ENCODE data around the gene SPACA4.

Gene SPACA4

GRCh38 chr19:48596679-48597465 lies 9.7 kb upstream of the SPACA4 start:
- no peak for DNase-seq (ENCODE audit: low read depth in 1 of 2, low spot score in 1 of 2)

DNA sequence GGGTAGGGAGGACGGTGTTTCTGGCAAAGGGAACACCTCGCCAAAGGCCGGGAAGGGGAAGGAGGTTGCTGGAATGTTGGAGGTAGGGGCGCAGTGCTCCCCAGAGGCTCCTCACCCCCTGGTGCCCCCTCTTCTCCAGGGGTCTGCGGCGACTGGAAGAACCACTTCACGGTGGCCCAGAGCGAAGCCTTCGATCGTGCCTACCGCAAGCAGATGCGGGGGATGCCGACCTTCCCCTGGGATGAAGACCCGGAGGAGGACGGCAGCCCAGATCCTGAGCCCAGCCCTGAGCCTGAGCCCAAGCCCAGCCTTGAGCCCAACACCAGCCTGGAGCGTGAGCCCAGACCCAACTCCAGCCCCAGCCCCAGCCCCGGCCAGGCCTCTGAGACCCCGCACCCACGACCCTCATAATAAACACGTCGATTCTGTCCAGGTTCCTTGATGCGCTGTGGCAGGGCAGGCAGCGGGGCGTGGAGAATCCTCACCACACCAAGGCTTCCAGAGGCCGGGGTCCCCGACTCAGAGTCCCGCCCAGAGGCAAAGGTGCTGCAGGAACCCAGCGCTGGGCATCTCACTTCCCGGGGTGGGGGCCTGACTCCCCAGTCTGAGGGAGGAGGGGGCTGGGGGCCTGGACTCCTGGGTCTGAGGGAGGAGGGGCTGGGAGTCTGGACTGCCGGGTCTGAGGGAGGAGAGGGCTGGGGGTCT lies 7.4 kb upstream of the SPACA4 start:
- DNase-seq (ENCODE audit: low read depth in 1 of 2, low spot score in 1 of 2): no peak

GRCh38 chr19:48600679-48601417 lies 5.7 kb upstream of the SPACA4 start:
- DNase-seq (ENCODE audit: low read depth in 1 of 2, low spot score in 1 of 2): no peak

GRCh38 chr19:48603001-48603400 lies 3.5 kb upstream of the SPACA4 start:
- no peak for DNase-seq (ENCODE audit: low read depth in 1 of 2, low spot score in 1 of 2)

GRCh38 chr19:48603449-48603848 lies 3.1 kb upstream of the SPACA4 start:
- no peak for DNase-seq (ENCODE audit: low read depth in 1 of 2, low spot score in 1 of 2)

DNA sequence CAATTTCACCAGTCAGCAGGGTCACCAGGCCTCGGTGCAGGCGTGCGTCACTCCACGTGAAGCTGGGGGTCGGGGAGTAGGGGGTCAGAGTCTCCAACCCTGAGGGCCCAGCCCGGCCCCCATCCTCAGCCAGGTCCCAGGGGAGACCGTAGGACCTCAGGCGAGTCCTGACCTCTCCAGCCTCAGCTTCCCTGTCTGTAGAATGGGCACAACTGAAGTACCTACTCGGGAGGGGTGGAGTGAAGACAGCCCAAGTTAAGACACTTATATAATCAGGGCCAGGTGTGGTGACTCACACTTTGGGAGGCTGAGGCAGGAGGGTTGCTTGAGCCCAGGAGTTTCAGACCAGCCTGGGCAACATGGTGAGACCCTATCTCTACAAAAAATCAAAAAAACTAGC lies 2.7 kb upstream of the SPACA4 start:
- DNase-seq (ENCODE audit: low read depth in 1 of 2, low spot score in 1 of 2): no peak

- no peak for DNase-seq (ENCODE audit: low read depth in 1 of 2, low spot score in 1 of 2)
Observed at GRCh38 chr19:48607359-48607755, 815 bp downstream of the SPACA4 start.

- DNase-seq (ENCODE audit: low read depth in 1 of 2, low spot score in 1 of 2): peak; percentile 26 to 32
Observed at GRCh38 chr19:48608798-48609263, 2.3 kb downstream of the SPACA4 start.

GRCh38 chr19:48609571-48610108 lies 3.1 kb downstream of the SPACA4 start:
- no peak for DNase-seq (ENCODE audit: low read depth in 1 of 2, low spot score in 1 of 2)

DNA sequence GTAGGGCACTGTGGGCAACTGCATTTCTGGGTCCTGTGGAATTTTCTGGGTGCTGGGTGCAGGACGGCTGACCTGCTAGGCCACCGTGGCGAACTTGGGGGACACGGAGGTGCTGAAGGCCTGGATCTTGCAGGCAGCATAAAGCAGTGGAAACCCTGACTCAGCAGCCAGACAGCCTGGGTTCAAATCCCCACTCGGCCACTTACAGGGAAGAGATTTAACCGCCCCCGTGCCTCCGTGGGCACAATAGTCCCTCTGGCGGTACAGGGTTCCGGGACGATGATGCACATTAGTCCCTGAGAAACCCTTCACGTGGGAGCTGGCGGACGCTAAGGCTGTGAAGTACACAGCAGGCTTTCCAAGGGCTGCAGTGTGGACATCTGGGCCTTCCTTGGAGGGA lies 5.3 kb downstream of the SPACA4 start:
- no peak for DNase-seq (ENCODE audit: low read depth in 1 of 2, low spot score in 1 of 2)

GRCh38 chr19:48613024-48613851 lies 6.7 kb downstream of the SPACA4 start:
- no peak for DNase-seq (ENCODE audit: low read depth in 1 of 2, low spot score in 1 of 2)

DNA sequence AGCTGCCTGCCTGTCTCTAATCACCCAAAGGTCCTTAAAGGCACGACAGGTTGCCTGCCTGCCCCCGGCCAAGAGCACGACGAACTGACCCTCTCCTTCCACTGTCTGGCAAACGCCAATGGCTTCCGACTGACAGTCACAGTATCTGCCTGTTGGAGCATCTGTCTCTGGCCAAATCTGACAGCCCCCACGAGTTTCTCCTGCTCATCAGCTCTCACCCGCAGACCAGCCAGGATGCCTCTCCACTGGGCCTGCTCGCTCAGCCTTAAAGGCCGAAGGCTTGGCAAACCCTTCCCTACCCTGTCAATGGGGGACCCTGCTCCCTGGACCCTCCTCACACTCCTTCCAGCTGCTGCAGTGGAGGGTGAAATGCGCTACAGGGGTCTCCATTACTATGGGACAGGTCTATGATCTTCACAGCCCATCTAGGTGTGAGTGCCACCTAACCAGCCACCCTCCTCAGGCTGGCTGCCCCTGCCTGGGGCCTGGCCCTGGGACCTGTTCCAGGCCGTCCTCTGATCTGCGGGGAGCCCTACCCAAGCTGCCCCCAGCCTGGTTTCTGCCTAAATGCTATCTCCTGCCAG lies 7.4 kb downstream of the SPACA4 start:
- DNase-seq (ENCODE audit: low read depth in 1 of 2, low spot score in 1 of 2): no peak

DNA sequence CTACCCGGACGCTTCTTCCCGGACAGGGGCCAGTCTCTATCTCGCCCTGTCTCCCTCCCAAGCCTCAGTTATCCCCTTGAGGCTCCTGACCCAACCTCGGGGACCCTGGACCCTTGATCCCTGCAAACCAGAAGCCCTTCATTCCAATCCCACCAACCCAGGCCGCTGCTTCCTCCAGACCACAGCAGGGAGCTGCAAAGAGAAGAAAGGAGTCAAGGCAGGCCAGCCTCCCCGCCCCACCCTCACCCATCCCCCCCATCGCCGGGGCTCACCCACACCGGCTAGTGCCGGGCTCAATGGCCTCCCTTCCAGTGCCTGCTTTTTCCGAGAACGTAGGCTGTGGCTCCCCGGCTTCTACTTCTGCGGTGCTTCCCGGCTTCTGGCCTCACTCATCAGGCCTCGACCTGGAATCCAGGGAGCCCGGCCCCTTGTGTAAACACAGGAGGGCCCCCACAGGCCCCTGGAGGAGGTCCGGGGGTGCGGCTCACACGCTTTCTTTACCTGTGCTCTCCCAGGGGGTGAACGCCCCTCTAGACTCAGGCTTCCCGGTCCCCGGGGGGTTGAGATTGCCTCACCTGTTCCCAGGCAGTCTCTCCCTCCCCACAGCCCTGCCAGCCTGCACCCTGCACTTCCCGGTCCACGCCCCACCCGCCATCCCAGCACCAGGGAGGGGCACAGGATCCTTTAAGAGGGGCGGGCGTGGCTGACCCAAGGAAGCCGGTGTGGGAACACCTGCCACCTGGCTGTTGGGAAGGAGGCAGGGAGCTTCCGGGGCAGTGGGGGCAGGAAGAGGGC lies 8.1 kb downstream of the SPACA4 start, which contains the start of gene FAM83E:
FAM83E (minus strand) TSS at position 641 of the 795 bp plus-strand sequence. CDS start 1,704 bp downstream, outside the sequence.
- no peak for DNase-seq (ENCODE audit: low read depth in 1 of 2, low spot score in 1 of 2)

GRCh38 chr19:48615231-48616040 lies 8.9 kb downstream of the SPACA4 start:
- no peak for DNase-seq (ENCODE audit: low read depth in 1 of 2, low spot score in 1 of 2)

- no peak for DNase-seq (ENCODE audit: low read depth in 1 of 2, low spot score in 1 of 2)
Observed at GRCh38 chr19:48616041-48616436, 9.5 kb downstream of the SPACA4 start.

DNA sequence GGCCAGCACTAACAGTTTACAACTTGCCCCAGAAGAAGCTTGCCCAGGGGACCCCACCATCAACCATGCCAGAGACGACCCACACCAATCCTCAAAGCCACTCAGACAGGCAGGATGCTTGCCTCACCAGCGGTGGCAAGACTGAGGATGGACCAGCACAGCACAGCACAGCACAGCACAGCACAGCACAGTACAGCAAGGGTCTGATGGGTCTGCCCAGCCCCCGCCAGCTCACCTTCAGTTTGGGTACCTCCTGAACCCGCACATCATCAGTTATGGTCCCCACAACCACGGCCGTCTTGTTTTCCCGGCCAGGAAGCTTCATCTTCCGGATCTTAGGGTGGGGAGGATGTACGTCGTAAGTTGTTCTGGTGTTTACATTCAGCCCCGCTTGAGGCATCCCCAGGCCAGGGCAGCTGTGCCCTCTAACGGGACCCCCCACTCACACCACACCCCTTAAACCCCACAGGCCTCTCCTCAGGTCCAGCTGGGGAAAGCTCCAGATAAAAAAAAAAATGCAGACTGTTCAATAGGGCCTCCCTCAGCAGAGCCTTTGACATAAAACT lies 10.0 kb downstream of the SPACA4 start:
- no peak for DNase-seq (ENCODE audit: low read depth in 1 of 2, low spot score in 1 of 2)

GRCh38 chr19:48617146-48617937 lies 10.8 kb downstream of the SPACA4 start:
- no peak for DNase-seq (ENCODE audit: low read depth in 1 of 2, low spot score in 1 of 2)

Data from stimulated activated CD4-positive, alpha-beta T cell treated with anti-CD3 and anti-CD28 coated beads, Interleukin-15, amount 100 ng/mL, for 1 hour (primary cell).